T47D (cell line): Measurements from ENCODE around the gene MED8.
"Not testable (repeated sequence)": the region's sequence is repeated elsewhere in the genome, so short reads cannot be mapped to it uniquely, and the experiment has no call there.

Experiments
- DNase-seq, 2 experiments: peaks; one replicate each; pipeline versions ENCODE4 v3.0.0 to v3.0.0-alpha.2; 2011 to 2012; ENCODE audit warnings: low read depth in 1 of 2, low spot score in 1 of 2
- JUND ChIP-seq: IDR thresholded peaks from 2 replicates; pipeline ENCODE4 v1.6.1; 2012; ENCODE audit warnings: low read depth
- in situ Hi-C: cut with HindIII; loops from 2 replicates; pipeline ENCODE4 v1.10.0; 2016; ENCODE audit warnings: low sequenced_read_pairs, low pct_unique_long_range_greater_than_20kb

MED8 gene

DNA sequence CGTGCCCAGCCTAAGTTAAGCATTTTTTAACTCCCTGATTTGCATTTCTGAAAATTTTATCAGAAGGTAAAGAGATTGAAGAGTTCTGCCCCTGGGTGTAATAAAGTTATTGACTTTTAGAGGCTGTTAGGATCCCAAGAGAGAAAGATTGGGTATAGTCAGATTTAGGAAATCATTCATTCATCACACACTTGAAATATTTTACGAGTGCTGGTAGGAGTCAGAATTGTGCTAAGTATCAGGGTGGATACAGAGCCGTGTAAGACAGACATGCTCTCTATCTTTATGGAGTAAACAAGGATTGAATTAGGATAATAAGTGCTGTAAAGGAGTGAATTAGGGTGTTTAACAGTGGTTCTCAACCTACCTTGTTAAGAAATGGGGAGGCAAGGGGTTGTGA, 3.1 kb upstream of the MED8 start:
- no peak for TF ChIP-seq JUND
- no peak for DNase-seq
- in situ Hi-C loops, result no loop called here

DNA sequence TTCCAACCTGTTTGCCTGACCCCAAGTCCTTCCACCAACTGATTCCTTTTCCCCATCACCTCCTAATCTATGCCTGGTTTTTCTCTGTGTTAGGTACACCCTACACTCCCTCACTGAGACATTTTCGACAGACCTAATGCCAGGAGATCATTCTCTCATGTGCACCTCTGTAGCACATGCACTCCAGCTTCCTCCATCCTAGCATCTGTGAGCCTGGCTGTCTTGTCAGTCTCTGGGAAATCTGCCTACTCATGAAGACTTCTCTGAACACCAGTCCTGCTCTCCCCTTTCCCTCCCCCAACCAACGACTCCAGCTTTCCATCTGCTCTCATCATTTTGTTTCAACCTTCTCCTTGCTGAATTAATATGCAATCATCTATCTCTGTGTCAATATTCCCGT, 987 bp downstream of the MED8 start:
- no peak for DNase-seq
- in situ Hi-C loops, result no loop called here
- no peak for TF ChIP-seq JUND

DNA sequence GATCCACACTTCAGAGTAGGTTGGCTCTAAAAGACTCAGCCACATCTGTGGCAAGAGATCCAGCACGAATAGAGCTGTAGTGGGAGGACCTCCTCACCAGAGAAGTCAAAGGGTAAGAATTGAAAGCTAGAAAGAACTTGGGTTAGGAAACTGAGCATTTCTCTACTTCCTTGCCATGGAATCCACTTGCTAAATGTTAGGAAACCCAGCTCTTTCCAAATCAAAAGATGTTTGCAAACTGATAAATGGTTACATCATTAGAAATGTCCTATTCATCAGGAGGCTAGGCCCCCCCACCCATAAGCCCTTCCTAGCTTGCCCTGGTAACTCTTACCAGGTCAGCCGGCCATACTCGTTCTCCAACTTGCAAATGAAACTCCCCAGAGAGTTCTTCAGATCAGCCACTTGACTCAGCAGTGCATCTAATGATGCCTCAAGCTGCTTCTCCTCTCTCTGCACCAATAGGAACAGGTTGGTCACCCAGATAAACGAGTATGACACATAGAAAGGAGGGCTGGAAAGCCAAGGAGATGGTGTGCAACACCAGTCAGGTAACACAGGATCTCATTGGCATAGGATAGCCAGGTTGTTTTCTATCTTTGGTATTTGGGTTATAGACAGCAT, 1.5 kb downstream of the MED8 start:
- no peak for DNase-seq
- in situ Hi-C loops, result no loop called here
- no peak for TF ChIP-seq JUND

DNA sequence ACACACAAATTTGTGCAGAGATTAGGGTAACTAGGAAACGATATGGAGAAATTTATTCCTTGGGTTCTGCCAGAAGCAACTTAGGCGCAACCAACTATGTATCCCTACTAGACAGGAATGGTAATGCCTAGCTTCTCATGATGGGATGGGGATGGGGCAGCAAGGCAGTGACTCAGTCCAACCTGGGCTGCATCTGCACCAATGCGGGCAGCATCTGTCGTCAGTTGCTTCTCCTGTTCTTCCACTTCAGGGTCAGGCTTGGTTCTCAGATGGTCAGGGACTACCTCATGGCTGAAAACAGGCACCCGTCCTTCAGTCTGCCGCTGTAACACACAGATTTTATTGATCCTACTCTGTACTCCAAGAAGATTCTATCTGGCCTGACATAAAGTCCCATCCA, 2.9 kb downstream of the MED8 start:
- DNase-seq, result no peak
- TF ChIP-seq JUND, result no peak
- in situ Hi-C loops, result no loop called here

DNA sequence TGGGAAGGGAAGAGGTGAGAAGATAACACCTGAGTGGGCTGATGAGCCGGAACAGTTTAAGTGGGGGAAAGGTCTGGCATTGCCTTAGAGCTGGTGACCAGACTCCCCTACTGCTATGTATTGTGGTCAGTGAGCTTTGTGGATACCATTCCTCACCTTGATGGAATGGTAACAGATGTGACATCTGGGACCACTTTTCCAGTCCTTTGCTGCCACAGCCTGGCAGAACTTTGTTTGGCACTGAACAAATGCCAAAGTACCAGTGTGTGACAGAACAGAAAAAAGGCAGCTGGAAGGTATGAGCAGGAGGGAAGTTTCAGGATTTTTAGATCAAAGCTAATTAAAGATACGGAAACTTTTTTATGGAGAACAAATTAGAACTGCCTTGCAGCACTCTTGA, 6.2 kb downstream of the MED8 start:
- TF ChIP-seq JUND, result no peak

DNA sequence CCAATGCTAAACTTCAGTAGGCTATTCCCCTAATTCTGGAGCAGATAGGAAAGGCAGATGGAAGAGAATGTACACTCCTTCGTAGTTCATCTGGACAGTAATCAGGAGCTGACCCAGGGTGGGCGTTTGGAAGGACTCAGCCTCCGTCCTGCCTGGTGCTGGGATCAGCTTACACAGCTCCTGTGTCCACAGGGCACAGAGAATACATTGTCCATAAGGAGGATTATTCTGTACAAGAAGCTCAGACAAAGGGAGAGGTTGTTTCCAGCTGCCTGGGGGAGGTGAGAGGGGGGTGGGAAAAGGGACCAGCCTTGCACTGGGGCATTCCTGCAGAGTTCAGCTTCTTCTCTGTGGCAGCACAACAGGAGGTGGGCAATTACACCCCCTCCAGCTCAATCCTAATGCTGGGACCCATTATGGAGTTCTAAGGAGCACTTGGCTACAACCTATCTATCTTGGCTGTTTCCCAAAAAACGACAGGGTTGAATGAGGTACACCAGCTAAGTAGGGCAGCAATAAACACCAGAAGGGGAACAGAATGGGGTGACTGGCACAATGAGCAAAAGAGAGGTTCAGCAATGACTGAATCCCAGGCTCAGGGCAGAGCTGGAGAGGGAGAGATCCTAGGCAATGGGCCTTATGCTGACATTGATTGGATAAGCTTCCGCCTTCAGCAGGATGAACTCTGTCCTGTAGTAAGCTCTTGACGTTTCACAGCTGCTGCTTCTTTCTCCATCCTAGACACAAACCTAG, 7.4 kb downstream of the MED8 start:
- no peak for DNase-seq
- TF ChIP-seq JUND, result no peak
- in situ Hi-C loops, result no loop called here

More for the DNA sequence above, 6.2 kb downstream of the MED8 start:
- DNase-seq, result peak in 1 of 2 experiments; percentile 43
- in situ Hi-C loops, result no loop called here

DNA sequence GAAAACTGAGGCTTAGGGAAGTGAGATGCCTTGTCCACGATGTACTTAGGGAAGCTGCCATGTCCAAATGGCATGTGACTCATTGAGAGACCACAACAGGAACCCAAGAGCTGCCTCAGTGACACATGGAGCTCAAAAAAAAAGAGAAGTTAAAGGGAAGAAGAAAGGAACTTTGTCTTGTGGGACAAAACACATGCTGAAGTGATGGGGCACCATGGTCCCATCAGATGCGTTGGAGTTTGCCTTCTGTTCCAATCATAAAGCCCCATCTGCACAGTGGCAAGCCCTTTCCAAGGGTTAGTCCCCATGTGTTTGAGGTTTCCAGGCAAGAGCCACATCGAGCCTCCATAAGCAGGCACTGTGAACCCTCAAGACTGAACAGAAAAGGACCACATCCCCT, 8.0 kb downstream of the MED8 start:
- in situ Hi-C loops, result no loop called here
- TF ChIP-seq JUND, result no peak
- no peak for DNase-seq

DNA sequence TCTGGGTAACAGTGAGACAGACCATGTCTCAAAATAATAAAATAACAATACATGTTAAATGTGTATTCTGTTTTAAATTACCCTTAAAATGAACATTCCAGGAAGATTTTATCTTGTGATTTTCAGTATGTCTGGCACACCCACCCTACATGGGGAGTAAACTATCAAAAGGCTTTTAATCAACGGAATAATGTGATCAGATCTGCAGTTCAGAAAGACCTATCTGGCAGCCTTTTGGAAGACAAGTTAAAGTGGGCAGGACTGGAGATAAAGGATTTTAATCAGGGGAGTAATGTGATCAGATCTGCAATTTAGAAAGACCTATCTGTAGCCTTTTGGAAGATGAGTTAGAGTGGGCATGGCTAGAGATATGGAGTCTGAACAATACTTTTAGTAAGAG, 10.1 kb downstream of the MED8 start:
- no peak for DNase-seq
- in situ Hi-C loops, result no loop called here
- TF ChIP-seq JUND, result no peak

DNA sequence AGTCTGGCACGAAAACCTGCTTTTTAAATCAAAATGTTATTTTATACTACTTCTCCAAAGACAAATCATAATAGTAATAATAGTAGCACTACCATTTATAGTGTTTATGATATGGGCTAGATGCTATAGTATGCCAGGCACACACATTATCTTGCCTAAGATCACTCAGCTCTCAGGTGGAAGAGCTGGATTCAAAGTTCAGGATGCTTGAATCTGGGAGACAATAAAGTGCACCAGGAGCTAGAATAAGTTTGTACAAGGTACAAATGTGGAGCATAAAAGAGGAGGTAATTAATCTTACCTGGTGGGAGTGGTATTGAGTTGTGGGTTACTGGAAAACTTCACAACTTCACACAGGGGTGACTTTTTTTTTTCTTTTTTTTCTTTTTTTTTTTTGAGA, 11.8 kb downstream of the MED8 start:
- in situ Hi-C loops, result no loop called here
- DNase-seq, result no peak
- TF ChIP-seq JUND, result no peak

DNA sequence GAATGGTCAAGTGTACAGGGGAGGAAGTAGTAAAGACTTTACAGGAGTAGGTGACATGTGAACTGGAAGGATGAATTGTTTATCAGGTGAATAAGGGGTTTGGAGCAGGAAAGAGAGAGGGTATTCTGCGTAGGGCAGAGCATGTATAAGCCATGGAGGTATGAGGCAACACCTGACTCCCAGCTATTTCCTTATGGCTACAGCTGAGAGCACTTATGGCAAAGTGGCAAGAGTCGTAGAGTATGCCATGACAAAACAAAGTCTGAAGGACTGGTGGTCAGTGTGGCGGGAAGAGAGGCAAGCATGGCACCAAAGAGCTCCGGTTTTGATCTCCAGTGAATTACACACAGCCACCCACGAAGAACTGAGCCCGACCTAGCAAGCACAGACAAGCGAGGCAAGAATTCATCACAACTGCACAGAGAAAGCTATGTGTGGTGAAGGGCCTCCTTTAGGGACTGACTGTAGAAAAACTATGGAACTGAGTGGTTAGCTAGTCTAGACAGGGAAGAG, 12.8 kb downstream of the MED8 start:
- DNase-seq, result no peak
- in situ Hi-C loops, result no loop called here
- TF ChIP-seq JUND, result no peak

DNA sequence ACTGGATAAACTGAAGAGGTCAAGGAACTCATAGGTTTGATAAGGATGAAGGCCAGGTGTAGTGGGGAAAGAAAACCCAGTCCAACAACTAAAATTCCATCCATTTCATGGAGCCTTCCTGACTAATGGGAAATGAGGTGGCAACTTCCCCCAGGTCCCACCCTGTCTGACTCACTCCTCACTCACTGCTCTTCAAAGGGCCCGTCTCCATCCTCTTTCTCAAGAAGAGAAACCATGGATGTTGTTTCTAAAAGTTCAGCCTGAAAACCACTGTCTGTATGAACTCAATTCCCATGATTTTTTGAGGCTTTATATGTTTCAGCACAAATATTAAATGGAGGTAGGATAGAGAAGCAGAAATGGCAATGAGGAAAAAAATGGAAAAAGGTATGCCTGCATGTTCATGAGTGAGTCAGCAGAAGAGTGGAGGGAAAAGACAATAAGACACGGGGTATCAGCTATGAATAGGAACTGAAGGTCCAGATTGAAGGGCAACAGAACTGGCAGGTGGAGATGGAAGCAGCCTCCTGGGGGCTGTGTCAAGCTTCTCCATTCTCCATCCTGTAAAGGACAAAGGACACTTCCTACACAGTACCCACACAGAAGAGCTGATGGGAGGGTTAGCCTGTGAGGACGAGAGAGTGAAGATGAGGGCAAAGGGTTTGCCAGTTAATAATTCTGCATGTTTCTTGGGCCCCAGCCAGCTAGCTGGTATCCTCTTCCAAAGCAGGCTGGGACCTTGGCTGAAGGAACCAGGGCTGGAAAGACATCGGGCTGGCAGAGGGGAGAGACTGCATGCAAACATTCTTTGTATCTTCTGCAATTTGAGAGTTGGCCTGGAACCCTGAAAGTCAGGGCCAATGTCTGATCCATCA, 16.3 kb downstream of the MED8 start:
- no peak for TF ChIP-seq JUND
- DNase-seq, result no peak
- in situ Hi-C loops, result no loop called here

DNA sequence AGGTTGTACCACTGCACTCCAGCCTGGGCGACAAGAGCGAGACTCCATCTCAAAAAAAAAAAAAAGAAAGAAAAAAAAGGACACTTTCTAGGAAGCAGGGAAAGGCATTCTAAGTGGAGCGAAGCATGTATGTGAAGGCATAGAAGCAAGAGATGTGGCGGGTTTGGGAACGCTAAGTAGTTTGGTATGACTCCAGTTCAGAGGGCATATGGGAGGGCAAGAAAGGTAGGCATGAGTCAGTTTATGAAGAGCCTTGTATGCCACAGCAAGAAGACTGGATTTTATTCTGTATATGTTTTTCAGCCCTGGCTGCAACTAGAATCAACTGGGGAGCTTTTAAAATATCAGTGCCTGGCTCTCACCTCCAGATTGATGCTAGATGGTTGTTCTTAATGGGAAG, 17.4 kb downstream of the MED8 start:
- DNase-seq, result no peak
- in situ Hi-C loops, result no loop called here
- TF ChIP-seq JUND, result no peak

DNA sequence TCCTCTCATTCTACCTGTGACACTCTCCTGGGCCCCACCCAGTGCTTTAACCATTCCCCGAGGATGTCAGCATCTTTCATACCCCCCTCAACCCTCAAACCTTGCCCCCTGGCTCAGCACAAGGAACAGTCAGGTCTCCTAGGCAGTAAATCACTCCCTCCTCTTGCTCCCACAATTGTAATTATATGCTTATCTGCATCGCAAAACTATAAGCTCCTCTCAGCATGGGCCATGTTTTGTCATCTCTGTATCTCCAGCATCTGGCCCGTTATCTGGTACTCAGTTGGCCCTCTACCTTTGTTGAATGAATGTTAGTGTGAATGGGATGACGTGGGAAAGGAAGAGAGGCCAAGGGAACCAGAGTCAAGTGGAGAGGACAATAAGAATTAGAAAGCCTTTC, 19.0 kb downstream of the MED8 start:
- in situ Hi-C loops, result no loop called here
- no peak for DNase-seq

DNA sequence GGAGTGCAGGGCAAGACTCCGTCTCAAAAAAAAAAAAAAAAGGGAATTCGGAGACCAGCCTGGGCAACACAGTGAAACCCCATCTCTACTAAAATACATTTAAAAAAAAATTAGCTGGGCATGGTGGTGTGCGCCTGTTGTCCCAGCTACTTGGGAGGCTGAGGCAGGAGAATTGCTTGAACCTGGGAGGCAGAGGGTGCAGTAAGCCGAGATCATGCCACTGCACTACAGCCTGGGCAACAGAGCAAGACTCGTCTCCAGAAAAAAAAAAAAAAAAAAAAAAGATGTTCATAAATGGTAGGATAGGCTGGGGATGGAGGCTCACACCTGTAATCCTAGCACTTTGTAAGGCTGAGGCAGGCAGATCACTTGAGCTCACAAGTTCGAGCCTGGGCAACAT, 19.8 kb downstream of the MED8 start:
- DNase-seq, in situ Hi-C loops: not testable (repeated sequence)

More for the DNA sequence above, 19.0 kb downstream of the MED8 start:
- no peak for TF ChIP-seq JUND
